Measurements from ENCODE around the gene OR56B1.

- TF ChIP-seq POLR2A (IDR thresholded peaks at IDR 0.05; ENCODE audit: low read depth, low read length) (no peak), TAF1 (IDR thresholded peaks at IDR 0.05; ENCODE audit: low read depth, low read length) (no peak), POLR2AphosphoS5 (IDR thresholded peaks at IDR 0.05; ENCODE audit: low read depth, low read length) (no peak), SPI1 (IDR thresholded peaks at IDR 0.05; ENCODE audit: low read depth, low read length) (no peak)
These were observed 35.1 kb upstream of the OR56B1 start for GRCh38 chr11:5701055-5701577.
